ENCODE measurements around the gene ACMSD. TPM values are rescaled to one million over a fixed set of nuclear protein-coding genes. Genes with fewer than 3 reads are reported as not detected.
A peak's percentile ranks its signal among the peaks of the same experiment; 100 is the strongest.

ACMSD gene
- total RNA-seq, 1 experiment from 2014 or later, result not detected

DNA sequence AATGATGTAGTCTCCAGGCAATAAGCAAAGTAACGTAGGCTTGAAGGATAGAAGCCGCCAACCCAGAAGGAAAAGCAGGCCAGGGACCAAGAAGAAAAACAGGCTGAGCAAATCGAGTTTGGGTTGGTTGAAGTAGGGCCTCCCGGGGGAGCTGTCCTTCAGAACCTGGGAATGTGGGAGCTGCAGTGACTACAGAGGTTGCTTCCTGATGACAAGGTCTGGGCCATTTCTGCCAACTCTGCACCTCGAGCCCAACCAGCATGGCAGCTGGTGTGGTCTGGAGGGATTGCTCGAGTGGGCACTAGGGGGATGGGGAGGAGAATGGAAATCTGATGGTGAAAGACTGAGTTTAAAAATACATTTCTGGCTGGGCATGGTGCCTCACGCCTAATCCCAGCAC lies 14.1 kb downstream of the ACMSD start:
- H3K9me3 ChIP-seq (ENCODE audit: low read length), result no peaks in the 10 kb centered on the region
- BruUV-seq (replicated peaks), result no TSS peak
- H3F3A ChIP-seq (ENCODE audit: low read length, unreplicated experiment), result no peaks in the 10 kb centered on the region
- ATAC-seq (no peak), DNase-seq (no peak)
- H3K27me3 ChIP-seq (ENCODE audit: low read length), result no peaks in the 10 kb centered on the region
- H3K9me2 ChIP-seq (replicated peaks; ENCODE audit: low read length), result no peaks in the 10 kb centered on the region
- H4K20me1 ChIP-seq (ENCODE audit: low read length), result no peaks in the 10 kb centered on the region
- H3K4me3 ChIP-seq (ENCODE audit: low read length), result no peak overlapping the region
- ChIA-PET POLR2A (ENCODE audit: unreplicated experiment) (no interaction called here), CTCF (no interaction called here)
- H3K9ac ChIP-seq (ENCODE audit: low read length), result no peak overlapping the region
- no peak overlapping the region for H2AFZ ChIP-seq (ENCODE audit: low read length)
- no peaks in the 10 kb centered on the region for H3K36me3 ChIP-seq (ENCODE audit: low read depth, low read length)
- intact Hi-C loops (cut with micrococcal nuclease), result no loop called here
- H3K4me1 ChIP-seq (ENCODE audit: insufficient read depth, low read length), result no peaks in the 10 kb centered on the region
- TF ChIP-seq EZH2 (IDR thresholded peaks at IDR 0.05; ENCODE audit: low read length, unreplicated experiment), result no peak
- TF ChIP-seq CTCF (conservative IDR thresholded peaks at IDR 0.05; ENCODE audit: low read depth, low read length), result no peak
- no peak for TF ChIP-seq EZH2phosphoT487 (IDR thresholded peaks at IDR 0.05; ENCODE audit: borderline replicate concordance, low read length)
- no peaks in the 10 kb centered on the region for H3K79me2 ChIP-seq (ENCODE audit: low read length)
- H3K27ac ChIP-seq (ENCODE audit: low read length), result no peak overlapping the region
- no peak overlapping the region for H3K4me2 ChIP-seq (ENCODE audit: low read length)

- DNase-seq, result no peak
- Histone ChIP-seq H3K4me1 (ENCODE audit: insufficient read depth, low read length) (no peaks in the 10 kb centered on the region), H3K79me2 (ENCODE audit: low read length) (no peaks in the 10 kb centered on the region), H3F3A (ENCODE audit: low read length, unreplicated experiment) (no peaks in the 10 kb centered on the region), H3K9me2 (replicated peaks; ENCODE audit: low read length) (no peaks in the 10 kb centered on the region), H3K27ac (ENCODE audit: low read length) (no peak overlapping the region), H3K36me3 (ENCODE audit: low read depth, low read length) (no peaks in the 10 kb centered on the region), H3K9ac (ENCODE audit: low read length) (no peak overlapping the region), H3K4me2 (ENCODE audit: low read length) (no peak overlapping the region), H3K27me3 (ENCODE audit: low read length) (no peaks in the 10 kb centered on the region), H2AFZ (ENCODE audit: low read length) (no peak overlapping the region), H4K20me1 (ENCODE audit: low read length) (no peaks in the 10 kb centered on the region), H3K4me3 (ENCODE audit: low read length) (no peak overlapping the region), H3K9me3 (ENCODE audit: low read length) (no peaks in the 10 kb centered on the region)
- intact Hi-C loops (cut with micrococcal nuclease), result no loop called here
- TF ChIP-seq EZH2 (IDR thresholded peaks at IDR 0.05; ENCODE audit: low read length, unreplicated experiment) (no peak), EZH2phosphoT487 (IDR thresholded peaks at IDR 0.05; ENCODE audit: borderline replicate concordance, low read length) (no peak), CTCF (conservative IDR thresholded peaks at IDR 0.05; ENCODE audit: low read depth, low read length) (0 out of 2 replicates have a peak, but pooled peaks have one; percentile 29)
- POLR2A ChIA-PET (ENCODE audit: unreplicated experiment), result interaction anchor here (0.5 kb wide), 1 partner anchor 139 kb away, joined by 3 read pairs; no protein-coding TSS in a partner anchor
- no TSS peak for BruUV-seq (replicated peaks)
- no peak for ATAC-seq
- CTCF ChIA-PET, result no interaction called here
These were observed 17.3 kb downstream of the ACMSD start for GRCh38 chr2:134855709-134856108.

- H4K20me1 ChIP-seq (ENCODE audit: low read length), result no peaks in the 10 kb centered on the region
- CTCF ChIA-PET, result no interaction called here
- no peaks in the 10 kb centered on the region for H3K79me2 ChIP-seq (ENCODE audit: low read length)
- no peak overlapping the region for H3K4me2 ChIP-seq (ENCODE audit: low read length)
- no peak overlapping the region for H3K27ac ChIP-seq (ENCODE audit: low read length)
- ATAC-seq (no peak), DNase-seq (no peak)
- H3F3A ChIP-seq (ENCODE audit: low read length, unreplicated experiment), result no peaks in the 10 kb centered on the region
- POLR2A ChIA-PET (ENCODE audit: unreplicated experiment), result no interaction called here
- H3K27me3 ChIP-seq (ENCODE audit: low read length), result no peaks in the 10 kb centered on the region
- H2AFZ ChIP-seq (ENCODE audit: low read length), result no peak overlapping the region
- H3K9ac ChIP-seq (ENCODE audit: low read length), result no peak overlapping the region
- no peaks in the 10 kb centered on the region for H3K9me2 ChIP-seq (replicated peaks; ENCODE audit: low read length)
- intact Hi-C loops (cut with micrococcal nuclease), result no loop called here
- BruUV-seq (replicated peaks), result no TSS peak
- TF ChIP-seq EZH2phosphoT487 (IDR thresholded peaks at IDR 0.05; ENCODE audit: borderline replicate concordance, low read length), result no peak
- TF ChIP-seq EZH2 (IDR thresholded peaks at IDR 0.05; ENCODE audit: low read length, unreplicated experiment), result no peak
- TF ChIP-seq CTCF (conservative IDR thresholded peaks at IDR 0.05; ENCODE audit: low read depth, low read length), result no peak
- no peaks in the 10 kb centered on the region for H3K9me3 ChIP-seq (ENCODE audit: low read length)
- H3K36me3 ChIP-seq (ENCODE audit: low read depth, low read length), result no peaks in the 10 kb centered on the region
- H3K4me3 ChIP-seq (ENCODE audit: low read length), result no peak overlapping the region
- H3K4me1 ChIP-seq (ENCODE audit: insufficient read depth, low read length), result no peaks in the 10 kb centered on the region
These were observed 19.8 kb downstream of the ACMSD start for GRCh38 chr2:134858245-134858644.

Data from PC-3 (cell line).